SU-DHL-6 (cell line): ENCODE measurements around the gene BPIFB4.
"Not testable (repeated sequence)": the region's sequence is repeated elsewhere in the genome, so short reads cannot be mapped to it uniquely, and the experiment has no call there.

ENCODE experiments used
- H2AFZ ChIP-seq: fragments of 200-600 bp; sonication (generic); 2 replicates; pipeline ENCODE4 v1.6.1; 2014; ENCODE audit warnings: low read depth, mild to moderate bottlenecking, moderate library complexity, mixed read lengths, antibody characterized with exemption, low read length; ENCODE audit not compliant: severe bottlenecking
- H3F3A ChIP-seq: fragments of 200-600 bp; shearing (Covaris generic); 2 replicates; pipeline ENCODE4 v1.6.0; 2016; ENCODE audit warnings: antibody characterized with exemption, mild to moderate bottlenecking; ENCODE audit not compliant: insufficient read depth
- H3K27ac ChIP-seq: fragments of 200-600 bp; sonication (generic); 2 replicates; pipeline ENCODE4 v1.5.1; 2016; ENCODE audit warnings: low read depth, mild to moderate bottlenecking, low read length, moderate library complexity, mixed read lengths
- H3K27me3 ChIP-seq: fragments of 200-600 bp; sonication (generic), shearing (Covaris generic); 2 replicates; pipeline ENCODE4 v1.6.0; 2014; ENCODE audit warnings: mild to moderate bottlenecking, low read length
- H3K36me3 ChIP-seq: fragments of 200-600 bp; sonication (generic); 2 replicates; pipeline ENCODE4 v1.6.1; 2014; ENCODE audit warnings: mild to moderate bottlenecking, low read length, mixed read lengths
- H3K4me2 ChIP-seq: fragments of 300-600, 200-600 bp; shearing (Covaris generic), sonication (generic); 2 replicates; pipeline ENCODE4 v1.6.0; 2014; ENCODE audit warnings: low read length, low read depth, mild to moderate bottlenecking; ENCODE audit not compliant: poor library complexity, severe bottlenecking
- H3K4me3 ChIP-seq: fragments of 200-600 bp; sonication (generic); 2 replicates; pipeline ENCODE4 v1.5.1; 2014; ENCODE audit warnings: antibody characterized with exemption, low read length, mild to moderate bottlenecking, mixed read lengths; ENCODE audit not compliant: insufficient read depth, poor library complexity, severe bottlenecking
- H3K79me2 ChIP-seq: fragments of 200-600 bp; sonication (generic); 2 replicates; pipeline ENCODE4 v1.6.1; 2014; ENCODE audit warnings: mild to moderate bottlenecking, low read length, moderate library complexity; ENCODE audit not compliant: insufficient read depth
- H3K9ac ChIP-seq: fragments of 200-600 bp; sonication (generic); 2 replicates; pipeline ENCODE4 v1.7.0; 2014; ENCODE audit warnings: mild to moderate bottlenecking, low read length
- H3K9me2 ChIP-seq: fragments of 200-600 bp; sonication (generic); replicated peaks from 2 replicates; pipeline ENCODE4 v1.6.1; 2014; ENCODE audit warnings: low read length; ENCODE audit not compliant: insufficient read depth
- H3K9me3 ChIP-seq: fragments of 200-600 bp; sonication (generic); 2 replicates; pipeline ENCODE4 v1.6.1; 2014; ENCODE audit warnings: low read length, mixed read lengths; ENCODE audit not compliant: insufficient read depth
- H4K20me1 ChIP-seq: fragments of 200-600 bp; sonication (generic); 2 replicates; pipeline ENCODE4 v1.6.1; 2014; ENCODE audit warnings: low read depth, mild to moderate bottlenecking, antibody characterized with exemption, low read length, moderate library complexity, mixed read lengths
- EZH2phosphoT487 ChIP-seq: fragments of 200-600 bp; sonication (generic), shearing (Covaris generic); conservative IDR thresholded peaks from 2 replicates; pipeline ENCODE4 v1.6.1; 2018; ENCODE audit warnings: mild to moderate bottlenecking, antibody characterized with exemption, low read length, moderate library complexity, mixed read lengths
- TF ChIP-seq, protein P1 (sequence below): fragments of 200-600 bp; sonication (generic); IDR thresholded peaks from one replicate; pipeline ENCODE4 v1.5.1; 2017; ENCODE audit warnings: antibody characterized with exemption, mild to moderate bottlenecking, low read length, moderate library complexity; ENCODE audit not compliant: insufficient read depth, poor library complexity, severe bottlenecking

Gene BPIFB4

DNA sequence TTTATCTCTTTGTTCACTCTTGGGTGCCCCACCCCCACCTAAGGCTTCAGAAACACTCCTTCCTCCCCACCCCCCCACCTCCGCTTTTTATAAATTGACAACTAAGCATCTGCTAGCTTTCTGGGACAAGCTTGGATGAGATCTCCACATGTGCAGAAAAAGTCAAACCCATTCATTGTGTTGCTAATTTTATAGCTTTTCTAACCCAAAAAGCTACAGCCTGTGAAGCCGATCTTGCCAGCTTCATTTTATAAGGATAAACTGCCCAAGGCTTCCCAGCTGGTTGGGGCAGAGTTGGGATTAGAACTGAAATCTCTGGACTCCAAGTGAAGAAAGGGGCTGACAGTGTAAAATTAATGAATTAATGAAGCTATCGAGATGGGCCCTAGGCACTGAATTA, 24.1 kb downstream of the BPIFB4 start:
- TF ChIP-seq, protein P1, sequence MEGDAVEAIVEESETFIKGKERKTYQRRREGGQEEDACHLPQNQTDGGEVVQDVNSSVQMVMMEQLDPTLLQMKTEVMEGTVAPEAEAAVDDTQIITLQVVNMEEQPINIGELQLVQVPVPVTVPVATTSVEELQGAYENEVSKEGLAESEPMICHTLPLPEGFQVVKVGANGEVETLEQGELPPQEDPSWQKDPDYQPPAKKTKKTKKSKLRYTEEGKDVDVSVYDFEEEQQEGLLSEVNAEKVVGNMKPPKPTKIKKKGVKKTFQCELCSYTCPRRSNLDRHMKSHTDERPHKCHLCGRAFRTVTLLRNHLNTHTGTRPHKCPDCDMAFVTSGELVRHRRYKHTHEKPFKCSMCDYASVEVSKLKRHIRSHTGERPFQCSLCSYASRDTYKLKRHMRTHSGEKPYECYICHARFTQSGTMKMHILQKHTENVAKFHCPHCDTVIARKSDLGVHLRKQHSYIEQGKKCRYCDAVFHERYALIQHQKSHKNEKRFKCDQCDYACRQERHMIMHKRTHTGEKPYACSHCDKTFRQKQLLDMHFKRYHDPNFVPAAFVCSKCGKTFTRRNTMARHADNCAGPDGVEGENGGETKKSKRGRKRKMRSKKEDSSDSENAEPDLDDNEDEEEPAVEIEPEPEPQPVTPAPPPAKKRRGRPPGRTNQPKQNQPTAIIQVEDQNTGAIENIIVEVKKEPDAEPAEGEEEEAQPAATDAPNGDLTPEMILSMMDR = no peak

DNA sequence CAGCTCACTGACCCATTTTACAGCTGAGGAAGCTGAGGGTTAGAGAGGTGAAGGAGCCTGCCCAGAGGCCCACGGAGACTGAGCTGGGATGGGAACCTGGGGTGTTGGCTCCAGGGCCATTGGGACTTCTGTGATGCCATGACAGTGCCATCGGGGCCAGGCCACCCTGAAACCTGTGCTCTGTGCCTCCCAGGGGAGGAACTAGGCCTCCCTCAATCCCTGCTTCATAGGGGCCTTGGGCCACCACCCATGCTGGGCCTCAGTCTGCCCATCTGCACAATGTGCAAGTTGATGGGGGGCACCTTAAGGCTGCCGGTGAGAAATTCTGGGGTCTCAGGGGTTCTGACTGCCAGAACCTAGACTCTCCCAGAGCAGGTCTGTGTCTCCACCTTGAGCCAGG, 24.9 kb downstream of the BPIFB4 start:
- no peaks in the 10 kb centered on the region for H3K9me3 ChIP-seq
- H3K79me2 ChIP-seq = no peaks in the 10 kb centered on the region
- no peak overlapping the region for H3K4me2 ChIP-seq
- H3K4me3 ChIP-seq = no peak overlapping the region
- no peaks in the 10 kb centered on the region for H3F3A ChIP-seq
- no peak for TF ChIP-seq EZH2phosphoT487
- TF ChIP-seq, protein P1 = no peak
- no peaks in the 10 kb centered on the region for H3K36me3 ChIP-seq
- H3K9ac ChIP-seq = no peak overlapping the region
- H4K20me1 ChIP-seq = no peaks in the 10 kb centered on the region
- no peak overlapping the region for H2AFZ ChIP-seq
- no peak overlapping the region for H3K27ac ChIP-seq
- no peaks in the 10 kb centered on the region for H3K27me3 ChIP-seq
- H3K9me2 ChIP-seq = no peaks in the 10 kb centered on the region

More for the DNA sequence above, 24.1 kb downstream of the BPIFB4 start:
- Histone ChIP-seq H3K9me2 (no peaks in the 10 kb centered on the region), H3K27me3 (no peaks in the 10 kb centered on the region), H3K36me3 (no peaks in the 10 kb centered on the region), H3F3A (no peaks in the 10 kb centered on the region), H3K9me3 (no peaks in the 10 kb centered on the region), H3K4me3 (no peak overlapping the region), H3K27ac (no peak overlapping the region), H3K9ac (no peak overlapping the region), H4K20me1 (no peaks in the 10 kb centered on the region), H3K4me2 (no peak overlapping the region), H3K79me2 (no peaks in the 10 kb centered on the region), H2AFZ (no peak overlapping the region)

DNA sequence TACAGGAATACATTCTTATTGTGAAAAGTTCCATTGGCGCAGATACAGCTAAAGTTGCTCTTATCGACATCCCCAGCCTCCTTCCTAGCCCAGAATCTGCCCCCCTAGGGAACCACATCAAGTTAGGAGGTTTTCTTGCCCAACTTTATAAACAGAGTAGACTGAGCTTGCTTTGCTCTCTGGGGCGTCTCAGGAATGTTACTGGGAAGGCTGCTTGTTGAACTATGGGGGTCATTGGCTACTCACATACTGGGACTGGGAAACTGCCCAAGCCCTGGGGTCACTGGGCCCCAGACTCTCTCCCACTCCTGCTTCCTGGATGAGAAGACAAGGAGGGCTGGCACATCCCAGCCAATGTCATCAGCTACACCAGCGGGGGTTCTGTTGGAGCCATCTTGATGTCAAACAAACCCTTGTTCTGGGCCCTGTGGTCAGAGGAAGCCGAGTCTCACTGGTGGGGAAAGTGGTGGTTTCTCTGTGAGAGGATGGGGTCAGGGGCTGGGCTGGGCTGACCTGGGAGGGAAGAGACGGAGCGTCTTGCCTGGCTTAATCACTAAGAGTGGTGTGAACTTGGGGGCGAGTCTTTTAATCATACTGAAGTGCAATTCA, 26.0 kb downstream of the BPIFB4 start:
- H3K36me3 ChIP-seq = no peaks in the 10 kb centered on the region
- no peaks in the 10 kb centered on the region for H3K9me2 ChIP-seq
- H3K4me2 ChIP-seq = no peak overlapping the region

DNA sequence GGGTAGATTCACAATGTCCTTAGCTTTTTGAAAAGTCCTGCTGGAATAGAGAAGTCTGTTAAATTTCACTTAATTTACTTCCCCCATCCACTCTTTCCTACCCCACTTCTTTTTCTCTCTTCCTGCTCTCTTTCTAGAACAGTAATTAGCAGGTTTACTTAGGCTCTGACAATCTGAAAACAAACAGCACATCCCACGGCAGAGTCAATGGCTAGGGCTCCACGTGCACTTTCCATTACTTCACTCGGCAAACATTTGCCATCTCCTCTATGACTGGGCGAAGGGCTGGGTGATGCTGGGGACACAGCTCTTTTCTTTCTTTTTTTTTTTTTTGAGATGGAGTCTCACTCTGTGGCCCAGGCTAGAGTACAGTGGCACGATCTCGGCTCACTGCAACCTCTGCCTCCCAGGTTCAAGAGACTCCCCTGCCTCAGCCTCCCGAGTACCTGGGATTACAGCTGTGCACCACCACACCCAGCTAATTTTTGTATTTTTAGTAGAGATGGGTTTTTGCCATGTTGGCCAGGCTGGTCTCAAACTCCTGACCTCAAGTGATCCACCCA, 26.7 kb downstream of the BPIFB4 start:
- not testable (repeated sequence) for H3K9ac ChIP-seq, H2AFZ ChIP-seq, H3K36me3 ChIP-seq, H3K4me2 ChIP-seq, H4K20me1 ChIP-seq, H3K4me3 ChIP-seq, H3K79me2 ChIP-seq, H3K27ac ChIP-seq, H3K27me3 ChIP-seq, H3K9me2 ChIP-seq, H3F3A ChIP-seq, H3K9me3 ChIP-seq

More for the DNA sequence above, 26.0 kb downstream of the BPIFB4 start:
- Histone ChIP-seq H3K79me2 (no peaks in the 10 kb centered on the region), H3K27me3 (no peaks in the 10 kb centered on the region), H3K9ac (no peak overlapping the region), H2AFZ (no peak overlapping the region), H3K4me3 (no peak overlapping the region), H3F3A (no peaks in the 10 kb centered on the region), H3K9me3 (no peaks in the 10 kb centered on the region), H4K20me1 (no peaks in the 10 kb centered on the region), H3K27ac (no peak overlapping the region)
- TF ChIP-seq, protein P1 = no peak
- no peak for TF ChIP-seq EZH2phosphoT487
